ENCODE measurements around the gene OR1D5. TPM values are rescaled to one million over a fixed set of nuclear protein-coding genes. Genes with fewer than 3 reads are reported as not detected.

Gene OR1D5
- total and polyA plus RNA-seq, 2 of the 8 experiments (the other 6 are each of a cell fraction or from before 2014, with no cell fraction given) = not detected

GRCh38 chr17:3039736-3040135 lies 23.7 kb downstream of the OR1D5 start:
- no peak overlapping the region for H2BK12ac ChIP-seq (ENCODE audit: low read depth, low read length)
- TF ChIP-seq ATF3 (IDR thresholded peaks at IDR 0.05; ENCODE audit: insufficient read depth, low read depth, low read length) = no peak
- TF ChIP-seq CTBP2 (IDR thresholded peaks at IDR 0.05; ENCODE audit: borderline replicate concordance, insufficient read depth, insufficient read length, low read length) = no peak
- TF ChIP-seq EZH2 (IDR thresholded peaks at IDR 0.05; ENCODE audit: low read depth, low read length, severe bottlenecking) = no peak
- TF ChIP-seq USF2 (IDR thresholded peaks at IDR 0.05; ENCODE audit: low read length) = no peak
- TF ChIP-seq BACH1 (IDR thresholded peaks at IDR 0.05; ENCODE audit: low read length) = no peak
- no peak for TF ChIP-seq E2F6 (IDR thresholded peaks at IDR 0.05)
- no peak for TF ChIP-seq SUZ12 (IDR thresholded peaks at IDR 0.05; ENCODE audit: low read length)
- no peak for TF ChIP-seq SP4 (IDR thresholded peaks at IDR 0.05; ENCODE audit: low read length)
- no peak for TF ChIP-seq CBX8 (IDR thresholded peaks at IDR 0.05; ENCODE audit: borderline replicate concordance, low read depth, low read length)
- no peak for TF ChIP-seq BCL11A (IDR thresholded peaks at IDR 0.05; ENCODE audit: low read depth in 2 of 2, low read length in 2 of 2)
- no peak for TF ChIP-seq CHD2 (IDR thresholded peaks at IDR 0.05; ENCODE audit: low read length)
- TF ChIP-seq TAF1 (IDR thresholded peaks at IDR 0.05; ENCODE audit: low read depth, low read length) = no peak

More at GRCh38 chr17:3039736-3040135, 23.7 kb downstream of the OR1D5 start:
- H3K4me3 ChIP-seq (ENCODE audit: extremely low read depth in 1 of 4, insufficient read depth in 2 of 4, low read depth in 3 of 4, low read length in 4 of 4) = no peak overlapping the region
- no peak overlapping the region for H3K23ac ChIP-seq (ENCODE audit: insufficient read length)
- no peak overlapping the region for H3K18ac ChIP-seq (ENCODE audit: extremely low read depth, low read length)
- H3K4ac ChIP-seq (replicated peaks; ENCODE audit: insufficient read length, low read depth, low read length) = no peak overlapping the region
- no peak overlapping the region for H3K56ac ChIP-seq (replicated peaks; ENCODE audit: insufficient read length, low read depth, low read length)
- POLR2A ChIA-PET (ENCODE audit: partially characterized antibody) = interaction anchor here (0.7 to 1.6 kb wide), 2 partner anchors 565 to 608 kb away, joined by 3 read pairs; no protein-coding TSS in a partner anchor
- H2AK5ac ChIP-seq (ENCODE audit: low read depth, low read length) = no peak overlapping the region
- H4K5ac ChIP-seq (ENCODE audit: insufficient read length, low read depth, low read length) = no peak overlapping the region
- no peak overlapping the region for H2AFZ ChIP-seq (ENCODE audit: low read length)
- no peak for DNase-seq (ENCODE audit: low read depth in 1 of 2, low spot score in 2 of 2)
- no peak overlapping the region for H2BK120ac ChIP-seq (replicated peaks; ENCODE audit: low read depth, low read length)
- H3K79me1 ChIP-seq (ENCODE audit: low read depth, low read length) = no peaks in the 10 kb centered on the region
- H3K27ac ChIP-seq (ENCODE audit: low read depth, low read length) = no peak overlapping the region
- no peaks in the 10 kb centered on the region for H3K23me2 ChIP-seq (ENCODE audit: low read depth, low read length)
- WGBS, 2 experiments (ENCODE audit: extremely low coverage in 1 of 2, insufficient coverage in 1 of 2, insufficient read length in 1 of 2, insufficient replicate concordance in 2 of 2, low coverage in 1 of 2, low lambda C conversion rate in 2 of 2, missing lambda C conversion rate in 1 of 2) = 76% methylated on average over 6 of the region's 6 CpGs; no CpG with 5 or more reads in 1 of the 2 experiments
- H4K20me1 ChIP-seq (replicated peaks in 1 of 2; ENCODE audit: control insufficient read depth in 1 of 2, insufficient read depth in 2 of 2, low read length in 2 of 2) = peaks cover 0 to 2% of the 10 kb centered on the region in 2 experiments
- no peaks in the 10 kb centered on the region for H3K79me2 ChIP-seq (ENCODE audit: control insufficient read depth in 1 of 2, insufficient read depth in 2 of 2, low read length in 2 of 2)
- no peak overlapping the region for H2BK5ac ChIP-seq (ENCODE audit: low read depth, low read length)
- H3K36me3 ChIP-seq (ENCODE audit: control insufficient read depth in 2 of 4, insufficient read depth in 4 of 4, low read length in 3 of 4) = 0 out of 8 replicates have a peak, but pooled peaks cover 0 to 2% (median 0%) of the 10 kb centered on the region in 4 experiments
- H4K8ac ChIP-seq (ENCODE audit: extremely low read depth, insufficient read depth, low read length) = no peak overlapping the region
- no peak for FAIRE-seq
- CTCF ChIA-PET (ENCODE audit: partially characterized antibody) = interaction anchor here (0.6 to 1.7 kb wide), 5 partner anchors 9 to 254 kb away, joined by 3 to 5 read pairs (median 3); no protein-coding TSS in a partner anchor
- no peak overlapping the region for H3K9ac ChIP-seq (replicated peaks in 1 of 4; ENCODE audit: extremely low read depth in 1 of 4, low read depth in 3 of 4, low read length in 3 of 4)
- H3K4me2 ChIP-seq (ENCODE audit: insufficient read depth in 1 of 2, low read depth in 2 of 2, low read length in 2 of 2) = no peak overlapping the region
- H3K14ac ChIP-seq (ENCODE audit: insufficient read length) = no peak overlapping the region
- no peak overlapping the region for H2BK15ac ChIP-seq (ENCODE audit: low read length)
- no peak overlapping the region for H2BK20ac ChIP-seq (ENCODE audit: low read length)
- no peaks in the 10 kb centered on the region for H3K4me1 ChIP-seq (replicated peaks in 1 of 4; ENCODE audit: control insufficient read depth in 3 of 4, insufficient read depth in 4 of 4, low read length in 3 of 4)
- H4K91ac ChIP-seq (replicated peaks; ENCODE audit: insufficient read length, low read length) = no peak overlapping the region
- H3K27me3 ChIP-seq (replicated peaks in 1 of 4; ENCODE audit: control insufficient read depth in 3 of 4, extremely low read depth in 1 of 4, insufficient read depth in 3 of 4, low read length in 3 of 4) = no peaks in the 10 kb centered on the region
- H3K9me3 ChIP-seq (ENCODE audit: insufficient read depth in 2 of 2, low read depth in 1 of 2, low read length in 1 of 2) = peaks cover 13 to 17% of the 10 kb centered on the region in 2 experiments
